Measurements from ENCODE around the gene ADAMTSL5.

Gene ADAMTSL5

DNA sequence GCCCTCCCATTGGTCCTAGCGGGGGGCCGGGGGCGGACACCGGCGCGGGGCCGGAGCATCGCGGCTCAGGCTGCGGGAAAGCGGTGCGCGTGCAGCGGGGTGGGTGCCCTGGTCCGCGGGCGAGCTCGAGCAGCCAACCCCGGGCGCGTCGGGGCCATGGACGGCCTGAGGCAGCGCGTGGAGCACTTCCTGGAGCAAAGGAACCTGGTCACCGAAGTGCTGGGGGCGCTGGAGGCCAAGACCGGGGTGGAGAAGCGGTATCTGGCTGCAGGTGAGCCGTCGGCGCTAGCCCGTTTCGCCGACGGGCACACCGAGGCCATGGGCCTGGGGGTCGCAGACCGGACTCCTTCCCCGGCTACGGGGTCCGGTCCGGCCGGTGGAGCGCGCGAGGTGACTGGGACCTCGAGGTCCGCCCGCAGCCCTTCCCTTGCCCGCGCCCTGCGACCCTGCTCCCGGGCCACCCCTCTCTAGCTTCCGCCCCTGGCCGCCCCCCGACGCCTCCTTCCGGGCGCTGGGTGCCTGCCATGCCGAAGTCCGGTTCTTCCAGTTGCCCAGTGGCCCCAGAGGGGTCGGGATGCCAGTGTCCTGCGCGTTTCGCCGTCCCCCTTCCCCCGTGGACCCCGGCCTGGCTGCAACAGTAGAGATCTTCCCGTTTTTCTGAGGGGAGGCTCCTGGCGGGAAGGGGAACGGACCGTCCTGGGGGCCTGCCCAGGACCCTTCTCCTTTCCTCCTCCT is 21.5 kb downstream of the ADAMTSL5 start, which contains the start of gene REEP6:
Gene REEP6 (plus strand): TSS at position 68 of the 735 bp plus-strand sequence. CDS start 89 bp downstream, at position 157.
- H3K27me3 ChIP-seq (replicated peaks; ENCODE audit: insufficient read depth, low read length): peaks cover 82% of the 10 kb centered on the region
- H3K36me3 ChIP-seq (replicated peaks; ENCODE audit: insufficient read depth, low read length): no peaks in the 10 kb centered on the region
- peak within 1 kb of the TSS; percentile 60 for H3K9ac ChIP-seq (ENCODE audit: low read length)
- H2AFZ ChIP-seq (ENCODE audit: low read length): peak within 1 kb of the TSS; percentile 88
- H3K27ac ChIP-seq (ENCODE audit: low read length): peak within 1 kb of the TSS; percentile 51; the same call in 1 of the 2 replicates
- no peaks in the 10 kb centered on the region for H3K9me2 ChIP-seq (replicated peaks; ENCODE audit: insufficient read depth, low read length)
- H4K20me1 ChIP-seq (ENCODE audit: insufficient read depth, low read length): no peaks in the 10 kb centered on the region
- TF ChIP-seq, protein P1, sequence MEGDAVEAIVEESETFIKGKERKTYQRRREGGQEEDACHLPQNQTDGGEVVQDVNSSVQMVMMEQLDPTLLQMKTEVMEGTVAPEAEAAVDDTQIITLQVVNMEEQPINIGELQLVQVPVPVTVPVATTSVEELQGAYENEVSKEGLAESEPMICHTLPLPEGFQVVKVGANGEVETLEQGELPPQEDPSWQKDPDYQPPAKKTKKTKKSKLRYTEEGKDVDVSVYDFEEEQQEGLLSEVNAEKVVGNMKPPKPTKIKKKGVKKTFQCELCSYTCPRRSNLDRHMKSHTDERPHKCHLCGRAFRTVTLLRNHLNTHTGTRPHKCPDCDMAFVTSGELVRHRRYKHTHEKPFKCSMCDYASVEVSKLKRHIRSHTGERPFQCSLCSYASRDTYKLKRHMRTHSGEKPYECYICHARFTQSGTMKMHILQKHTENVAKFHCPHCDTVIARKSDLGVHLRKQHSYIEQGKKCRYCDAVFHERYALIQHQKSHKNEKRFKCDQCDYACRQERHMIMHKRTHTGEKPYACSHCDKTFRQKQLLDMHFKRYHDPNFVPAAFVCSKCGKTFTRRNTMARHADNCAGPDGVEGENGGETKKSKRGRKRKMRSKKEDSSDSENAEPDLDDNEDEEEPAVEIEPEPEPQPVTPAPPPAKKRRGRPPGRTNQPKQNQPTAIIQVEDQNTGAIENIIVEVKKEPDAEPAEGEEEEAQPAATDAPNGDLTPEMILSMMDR (IDR thresholded peaks at IDR 0.05; ENCODE audit: low read length): no peak
- no peak for TF ChIP-seq EZH2 (optimal IDR thresholded peaks at IDR 0.05; ENCODE audit: low read depth, low read length)
- no peak for TF ChIP-seq EZH2phosphoT487 (IDR thresholded peaks at IDR 0.05; ENCODE audit: low read length)
- H3K4me2 ChIP-seq (ENCODE audit: low read depth, low read length): peak within 1 kb of the TSS; percentile 99
- H3K9me3 ChIP-seq (replicated peaks; ENCODE audit: insufficient read depth, low read length): no peaks in the 10 kb centered on the region
- H3F3A ChIP-seq (ENCODE audit: insufficient read depth, low read length): no peaks in the 10 kb centered on the region
- H3K4me1 ChIP-seq (ENCODE audit: low read length): peaks cover 10% of the 10 kb centered on the region
- no peak for DNase-seq
- H3K4me3 ChIP-seq (ENCODE audit: low read length): peak within 1 kb of the TSS; percentile 72
- no peaks in the 10 kb centered on the region for H3K79me2 ChIP-seq (ENCODE audit: low read length)

DNA sequence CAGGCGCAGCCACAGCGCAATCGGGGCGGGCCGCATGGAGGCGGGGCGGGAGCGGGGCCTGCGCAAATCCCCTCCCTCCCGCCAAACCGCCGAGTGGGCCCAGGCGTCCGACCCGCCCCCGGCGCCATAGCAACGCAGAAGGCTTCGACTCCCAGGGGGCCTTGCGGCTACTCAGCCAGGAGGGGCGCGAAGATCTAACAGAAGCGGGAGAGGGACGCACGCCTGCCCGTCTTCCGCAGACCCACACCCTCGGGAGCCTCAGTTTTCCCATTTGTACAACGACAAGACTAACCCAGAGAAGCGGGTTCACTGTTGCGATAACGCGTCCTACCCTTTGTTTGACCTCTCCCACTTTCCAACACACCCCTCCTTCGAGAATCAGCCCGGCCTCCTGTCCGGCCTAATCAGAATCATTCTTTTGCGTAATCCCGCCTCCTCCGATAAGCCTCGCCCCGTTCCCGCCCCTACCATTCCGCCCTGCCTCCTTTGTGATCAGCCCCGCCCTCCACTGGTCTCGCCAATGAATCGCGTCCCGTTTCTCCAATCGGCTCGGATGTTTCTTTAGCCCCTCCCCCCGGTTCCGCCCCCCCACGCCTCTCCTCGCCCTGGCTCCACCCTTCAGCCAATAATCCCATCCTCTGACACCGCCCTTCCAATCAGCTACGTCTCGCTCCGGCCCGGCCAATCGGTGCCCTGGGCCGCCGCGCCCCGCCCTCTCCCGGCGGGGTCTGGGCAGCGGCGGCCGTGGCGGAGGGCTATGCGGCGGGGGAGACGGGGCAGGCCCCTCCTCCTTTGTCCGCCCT is 22.3 kb downstream of the ADAMTSL5 start, which contains the start of gene PCSK4:
Gene PCSK4 (minus strand): TSS at position 40 of the 803 bp plus-strand sequence. CDS start 4 bp downstream, at position 36.
- Histone ChIP-seq H3K79me2 (ENCODE audit: low read length) (no peaks in the 10 kb centered on the region), H3K9me2 (replicated peaks; ENCODE audit: insufficient read depth, low read length) (no peaks in the 10 kb centered on the region), H3K9me3 (replicated peaks; ENCODE audit: insufficient read depth, low read length) (no peaks in the 10 kb centered on the region), H3K27me3 (replicated peaks; ENCODE audit: insufficient read depth, low read length) (peaks cover 81% of the 10 kb centered on the region), H2AFZ (ENCODE audit: low read length) (peak within 1 kb of the TSS; percentile 88), H3K9ac (ENCODE audit: low read length) (peak within 1 kb of the TSS; percentile 60), H3K4me3 (ENCODE audit: low read length) (peak within 1 kb of the TSS; percentile 72), H3K36me3 (replicated peaks; ENCODE audit: insufficient read depth, low read length) (no peaks in the 10 kb centered on the region), H3F3A (ENCODE audit: insufficient read depth, low read length) (no peaks in the 10 kb centered on the region), H3K4me1 (ENCODE audit: low read length) (peaks cover 10% of the 10 kb centered on the region), H4K20me1 (ENCODE audit: insufficient read depth, low read length) (no peaks in the 10 kb centered on the region), H3K27ac (ENCODE audit: low read length) (peak within 1 kb of the TSS; percentile 51; the same call in 1 of the 2 replicates), H3K4me2 (ENCODE audit: low read depth, low read length) (peak within 1 kb of the TSS; percentile 99)
- TF ChIP-seq, protein P1 (IDR thresholded peaks at IDR 0.05; ENCODE audit: low read length): no peak
- no peak for TF ChIP-seq EZH2 (optimal IDR thresholded peaks at IDR 0.05; ENCODE audit: low read depth, low read length)
- no peak for TF ChIP-seq EZH2phosphoT487 (IDR thresholded peaks at IDR 0.05; ENCODE audit: low read length)
- DNase-seq: peak; percentile 98

DNA sequence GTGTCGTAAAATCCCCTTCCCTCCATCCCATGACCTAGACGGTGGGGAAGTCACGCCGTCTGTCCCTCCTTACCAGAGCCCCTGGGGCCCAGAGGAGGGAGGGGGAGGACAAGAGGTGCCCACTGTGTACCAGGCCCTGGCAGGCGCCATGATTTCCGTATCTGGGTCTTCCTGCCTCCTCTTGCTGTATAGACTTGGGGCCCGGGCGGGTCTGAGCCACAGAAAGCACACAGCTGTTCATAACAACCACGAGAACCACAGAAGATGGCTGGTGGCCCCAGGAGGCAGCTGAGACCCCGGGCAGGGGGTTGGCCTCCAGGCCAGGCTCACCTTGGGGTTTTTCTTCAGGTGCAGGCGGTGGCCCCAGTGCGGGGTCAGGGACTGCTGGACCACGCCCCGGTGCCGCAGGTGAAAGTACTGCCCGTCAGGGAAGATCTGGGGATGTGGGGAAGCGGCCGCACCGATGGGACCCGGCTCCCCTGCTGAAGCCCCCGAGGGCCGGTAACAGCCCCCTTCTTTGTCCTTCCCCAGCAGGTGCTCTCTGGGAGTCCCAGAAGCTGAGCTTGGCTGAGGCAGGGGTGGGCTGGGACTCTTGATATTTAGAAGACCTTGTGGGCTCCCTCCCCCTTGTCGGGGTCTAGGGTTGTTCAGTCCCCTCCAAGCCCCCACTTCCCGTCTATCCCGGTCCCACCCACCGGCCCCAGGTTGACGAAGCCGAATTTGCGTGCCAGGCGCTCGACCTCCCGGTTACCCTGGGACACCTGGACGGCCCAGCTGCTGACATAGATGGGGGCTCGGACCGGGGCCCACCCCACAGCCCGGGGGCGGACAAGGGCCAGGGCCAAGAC is 23.1 kb downstream of the ADAMTSL5 start:
- Histone ChIP-seq H3K79me2 (ENCODE audit: low read length) (no peaks in the 10 kb centered on the region), H2AFZ (ENCODE audit: low read length) (peak overlapping the region; percentile 88), H3F3A (ENCODE audit: insufficient read depth, low read length) (no peaks in the 10 kb centered on the region), H3K9me3 (replicated peaks; ENCODE audit: insufficient read depth, low read length) (no peaks in the 10 kb centered on the region), H3K9ac (ENCODE audit: low read length) (peak overlapping the region; percentile 60), H3K4me3 (ENCODE audit: low read length) (peak overlapping the region; percentile 72), H3K9me2 (replicated peaks; ENCODE audit: insufficient read depth, low read length) (no peaks in the 10 kb centered on the region), H3K27ac (ENCODE audit: low read length) (no peak overlapping the region), H3K36me3 (replicated peaks; ENCODE audit: insufficient read depth, low read length) (no peaks in the 10 kb centered on the region), H3K4me2 (ENCODE audit: low read depth, low read length) (peak overlapping the region; percentile 99), H3K4me1 (ENCODE audit: low read length) (peaks cover 10% of the 10 kb centered on the region), H3K27me3 (replicated peaks; ENCODE audit: insufficient read depth, low read length) (peaks cover 79% of the 10 kb centered on the region), H4K20me1 (ENCODE audit: insufficient read depth, low read length) (no peaks in the 10 kb centered on the region)
- no peak for DNase-seq
- TF ChIP-seq EZH2phosphoT487 (IDR thresholded peaks at IDR 0.05; ENCODE audit: low read length): no peak
- TF ChIP-seq, protein P1 (IDR thresholded peaks at IDR 0.05; ENCODE audit: low read length): no peak
- no peak for TF ChIP-seq EZH2 (optimal IDR thresholded peaks at IDR 0.05; ENCODE audit: low read depth, low read length)

Data from MM.1S (cell line).